Measurements from ENCODE around the gene CDC14A.
A peak's percentile ranks its signal among the peaks of the same experiment; 100 is the strongest.

CDC14A gene

GRCh38 chr1:100502052-100502792 is 149.9 kb downstream of the CDC14A start:
- DNase-seq = peak in 1 of 2 experiments; percentile 4

GRCh38 chr1:100506217-100506616 is 153.9 kb downstream of the CDC14A start:
- DNase-seq = no peak

- no peak for DNase-seq
These were observed 158.1 kb downstream of the CDC14A start for GRCh38 chr1:100510451-100510850.

GRCh38 chr1:100511058-100511457 is 158.8 kb downstream of the CDC14A start:
- no peak for DNase-seq

GRCh38 chr1:100511773-100512172 is 159.5 kb downstream of the CDC14A start:
- no peak for DNase-seq

GRCh38 chr1:100512803-100513352 is 160.6 kb downstream of the CDC14A start:
- no peak for DNase-seq

- no peak for DNase-seq
These were observed 164.6 kb downstream of the CDC14A start for GRCh38 chr1:100516857-100517256.

GRCh38 chr1:100517515-100517914 is 165.2 kb downstream of the CDC14A start:
- DNase-seq = no peak

- no peak for DNase-seq
These were observed 165.7 kb downstream of the CDC14A start for GRCh38 chr1:100518023-100518422.

GRCh38 chr1:100523038-100523652 is 170.8 kb downstream of the CDC14A start:
- DNase-seq = no peak

- DNase-seq = no peak
These were observed 172.0 kb downstream of the CDC14A start for GRCh38 chr1:100524355-100524754.

- DNase-seq = no peak
These were observed 174.6 kb downstream of the CDC14A start for GRCh38 chr1:100526894-100527293.

- DNase-seq = no peak
These were observed 176.6 kb downstream of the CDC14A start for GRCh38 chr1:100528871-100529270.

GRCh38 chr1:100530141-100530540 is 177.8 kb downstream of the CDC14A start:
- DNase-seq = no peak

GRCh38 chr1:100530880-100531487 is 178.7 kb downstream of the CDC14A start:
- no peak for DNase-seq

- no peak for DNase-seq
These were observed 180.3 kb downstream of the CDC14A start for GRCh38 chr1:100532645-100533044.

GRCh38 chr1:100535264-100535663 is 183.0 kb downstream of the CDC14A start:
- no peak for DNase-seq

GRCh38 chr1:100536031-100536430 is 183.7 kb downstream of the CDC14A start:
- no peak for DNase-seq

GRCh38 chr1:100538913-100539835 is 186.9 kb downstream of the CDC14A start:
- DNase-seq = no peak

GRCh38 chr1:100539836-100540536 is 187.7 kb downstream of the CDC14A start:
- no peak for DNase-seq

GRCh38 chr1:100542285-100542684 is 190.0 kb downstream of the CDC14A start:
- no peak for DNase-seq

GRCh38 chr1:100543640-100544039 is 191.3 kb downstream of the CDC14A start:
- peak; percentile 0 to 45 for DNase-seq
